Measurements from ENCODE around the gene PANK4. TPM values are rescaled to one million over a fixed set of nuclear protein-coding genes. Genes with fewer than 3 reads are reported as not detected.
A peak's percentile ranks its signal among the peaks of the same experiment; 100 is the strongest.

Gene PANK4
- total and polyA plus RNA-seq, 4 donors, result 6.2 to 26.8 (median 12.6) TPM

DNA sequence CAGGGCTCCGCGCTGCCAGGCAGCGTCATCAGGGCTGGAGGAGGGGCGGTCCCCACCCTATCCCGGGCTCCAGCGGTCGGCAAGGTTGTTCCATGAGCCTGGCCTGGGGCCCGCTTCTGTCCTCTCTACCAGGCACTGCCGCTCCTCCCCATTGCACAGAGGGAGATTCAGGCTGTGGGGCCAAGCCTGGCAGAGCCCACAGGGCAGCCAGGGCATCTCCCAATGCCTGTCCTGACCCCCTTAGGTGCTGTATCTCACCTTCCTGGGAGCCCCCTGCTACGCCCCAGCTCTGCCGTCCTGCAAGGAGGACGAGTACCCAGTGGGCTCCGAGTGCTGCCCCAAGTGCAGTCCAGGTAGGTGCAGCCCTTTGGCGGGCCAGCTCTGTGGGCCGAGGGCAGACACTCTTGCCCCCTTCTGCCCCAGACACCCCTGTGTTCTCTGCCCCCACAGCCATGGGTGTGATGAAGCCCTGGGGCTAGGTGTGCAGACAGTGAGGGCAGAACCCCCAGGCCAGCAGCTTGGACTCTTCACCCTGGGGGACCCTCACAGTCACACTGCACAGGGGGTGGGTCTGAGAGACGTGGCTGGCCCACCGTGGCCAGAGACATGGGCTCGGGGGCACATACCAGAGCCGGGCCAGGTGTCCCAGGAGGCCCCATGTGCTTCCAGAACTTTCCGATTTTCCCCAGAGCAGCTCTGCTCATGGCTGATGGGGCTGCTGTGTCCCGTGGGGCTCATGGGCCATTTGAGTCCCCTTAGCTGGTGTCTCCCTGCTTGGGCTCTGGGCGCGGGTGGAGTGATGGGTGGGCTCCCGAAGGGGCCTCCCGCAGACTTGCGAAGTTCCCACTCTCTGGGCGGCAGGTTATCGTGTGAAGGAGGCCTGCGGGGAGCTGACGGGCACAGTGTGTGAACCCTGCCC, 31.3 kb upstream of the PANK4 start:
- H3K4me3 ChIP-seq (ENCODE audit: low read depth in 1 of 3, low read length in 3 of 3), result peak overlapping the region; percentile 54 to 83 (median 71)
- peaks cover 7 to 27% (median 19%) of the 10 kb centered on the region in 4 donors for H3K4me1 ChIP-seq (ENCODE audit: control insufficient read depth in 4 of 4, insufficient read depth in 4 of 4, low read length in 3 of 4)
- H3K27ac ChIP-seq (ENCODE audit: low read depth in 1 of 2, low read length in 2 of 2), result peak overlapping the region; percentile 83 to 96
- H3K9me3 ChIP-seq (ENCODE audit: control insufficient read depth in 4 of 4, low read length in 3 of 4), result no peaks in the 10 kb centered on the region
- TF ChIP-seq SP1 (IDR thresholded peaks at IDR 0.05) (peak; percentile 17), RAD21 (IDR thresholded peaks at IDR 0.05) (peak in 1 of 2 donors; percentile 15)
- TF ChIP-seq, protein P1, sequence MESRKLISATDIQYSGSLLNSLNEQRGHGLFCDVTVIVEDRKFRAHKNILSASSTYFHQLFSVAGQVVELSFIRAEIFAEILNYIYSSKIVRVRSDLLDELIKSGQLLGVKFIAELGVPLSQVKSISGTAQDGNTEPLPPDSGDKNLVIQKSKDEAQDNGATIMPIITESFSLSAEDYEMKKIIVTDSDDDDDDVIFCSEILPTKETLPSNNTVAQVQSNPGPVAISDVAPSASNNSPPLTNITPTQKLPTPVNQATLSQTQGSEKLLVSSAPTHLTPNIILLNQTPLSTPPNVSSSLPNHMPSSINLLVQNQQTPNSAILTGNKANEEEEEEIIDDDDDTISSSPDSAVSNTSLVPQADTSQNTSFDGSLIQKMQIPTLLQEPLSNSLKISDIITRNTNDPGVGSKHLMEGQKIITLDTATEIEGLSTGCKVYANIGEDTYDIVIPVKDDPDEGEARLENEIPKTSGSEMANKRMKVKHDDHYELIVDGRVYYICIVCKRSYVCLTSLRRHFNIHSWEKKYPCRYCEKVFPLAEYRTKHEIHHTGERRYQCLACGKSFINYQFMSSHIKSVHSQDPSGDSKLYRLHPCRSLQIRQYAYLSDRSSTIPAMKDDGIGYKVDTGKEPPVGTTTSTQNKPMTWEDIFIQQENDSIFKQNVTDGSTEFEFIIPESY (IDR thresholded peaks at IDR 0.05), result no peak
- H3K27me3 ChIP-seq (ENCODE audit: control insufficient read depth in 4 of 4, insufficient read depth in 4 of 4, low read length in 3 of 4), result no peaks in the 10 kb centered on the region
- WGBS, result 76% methylated on average over 30 of the region's 30 CpGs
- peak overlapping the region; percentile 85 to 99 for H3K9ac ChIP-seq (ENCODE audit: low read depth in 1 of 2, low read length in 2 of 2)
- DNase-seq (ENCODE audit: low spot score), result no peak
- peaks cover 8 to 25% (median 11%) of the 10 kb centered on the region in 4 donors for H3K36me3 ChIP-seq (ENCODE audit: control insufficient read depth in 4 of 4, insufficient read depth in 3 of 4, low read depth in 1 of 4, low read length in 3 of 4)

DNA sequence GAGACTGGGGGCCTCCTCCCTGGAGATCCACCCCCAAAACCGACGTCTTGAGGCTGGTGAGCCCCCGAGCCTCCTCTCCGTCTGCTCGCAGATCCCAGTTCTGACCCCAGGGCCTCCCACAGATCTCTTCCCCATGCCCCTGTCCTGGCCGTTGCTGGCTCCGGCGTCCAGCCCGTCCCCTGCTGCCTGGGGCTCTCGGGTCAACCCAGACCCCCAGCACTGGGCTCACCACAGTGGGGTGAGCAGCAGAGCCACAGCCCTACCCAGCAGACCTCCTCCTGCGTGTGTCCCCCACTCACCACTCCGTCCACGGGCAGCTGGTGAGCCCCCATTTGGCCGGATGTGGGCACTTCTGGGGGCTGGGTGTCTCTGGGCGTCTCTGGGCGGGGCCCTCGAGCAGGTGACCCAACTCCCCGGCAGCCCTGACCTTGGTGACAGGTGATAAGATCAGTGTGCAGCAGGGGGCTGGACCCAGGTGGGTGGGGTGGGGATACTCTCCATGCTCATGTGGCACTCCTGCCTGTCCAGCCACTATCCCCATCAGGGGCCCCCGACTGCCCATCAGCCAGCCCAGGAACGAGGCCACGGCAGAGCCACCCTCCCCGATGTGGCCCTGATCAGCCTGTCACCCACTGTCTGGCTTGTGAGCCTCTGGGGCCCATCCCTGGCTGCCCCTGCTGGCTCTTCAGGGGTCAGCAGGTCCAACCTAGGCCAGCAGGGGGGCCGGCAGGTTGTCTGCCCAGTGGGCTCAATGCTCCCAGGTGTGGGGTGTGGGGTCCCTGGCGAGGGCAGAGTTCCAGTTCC, 30.5 kb upstream of the PANK4 start:
- Histone ChIP-seq H3K27ac (ENCODE audit: low read depth in 1 of 2, low read length in 2 of 2) (peak overlapping the region; percentile 83 to 96), H3K9me3 (ENCODE audit: control insufficient read depth in 4 of 4, low read length in 3 of 4) (no peaks in the 10 kb centered on the region), H3K27me3 (ENCODE audit: control insufficient read depth in 4 of 4, insufficient read depth in 4 of 4, low read length in 3 of 4) (no peaks in the 10 kb centered on the region), H3K4me1 (ENCODE audit: control insufficient read depth in 4 of 4, insufficient read depth in 4 of 4, low read length in 3 of 4) (peaks cover 7 to 27% (median 19%) of the 10 kb centered on the region in 4 donors), H3K9ac (ENCODE audit: low read depth in 1 of 2, low read length in 2 of 2) (peak overlapping the region; percentile 85 to 99), H3K4me3 (ENCODE audit: low read depth in 1 of 3, low read length in 3 of 3) (peak overlapping the region; percentile 54 to 83 (median 71)), H3K36me3 (ENCODE audit: control insufficient read depth in 4 of 4, insufficient read depth in 3 of 4, low read depth in 1 of 4, low read length in 3 of 4) (peaks cover 6 to 19% (median 11%) of the 10 kb centered on the region in 4 donors)
- no peak for DNase-seq (ENCODE audit: low spot score)
- TF ChIP-seq HNF4A (conservative IDR thresholded peaks at IDR 0.05) (no peak), FOXA2 (IDR thresholded peaks at IDR 0.05) (no peak), YY1 (IDR thresholded peaks at IDR 0.05) (peak; percentile 80), HNF4G (IDR thresholded peaks at IDR 0.05) (no peak), RXRA (IDR thresholded peaks at IDR 0.05) (peak in 1 of 2 donors; percentile 6), SP1 (IDR thresholded peaks at IDR 0.05) (no peak), RAD21 (IDR thresholded peaks at IDR 0.05) (no peak), NR2F2 (IDR thresholded peaks at IDR 0.05) (no peak)
- TF ChIP-seq, protein P1 (IDR thresholded peaks at IDR 0.05), result no peak
- TF ChIP-seq, protein P2, sequence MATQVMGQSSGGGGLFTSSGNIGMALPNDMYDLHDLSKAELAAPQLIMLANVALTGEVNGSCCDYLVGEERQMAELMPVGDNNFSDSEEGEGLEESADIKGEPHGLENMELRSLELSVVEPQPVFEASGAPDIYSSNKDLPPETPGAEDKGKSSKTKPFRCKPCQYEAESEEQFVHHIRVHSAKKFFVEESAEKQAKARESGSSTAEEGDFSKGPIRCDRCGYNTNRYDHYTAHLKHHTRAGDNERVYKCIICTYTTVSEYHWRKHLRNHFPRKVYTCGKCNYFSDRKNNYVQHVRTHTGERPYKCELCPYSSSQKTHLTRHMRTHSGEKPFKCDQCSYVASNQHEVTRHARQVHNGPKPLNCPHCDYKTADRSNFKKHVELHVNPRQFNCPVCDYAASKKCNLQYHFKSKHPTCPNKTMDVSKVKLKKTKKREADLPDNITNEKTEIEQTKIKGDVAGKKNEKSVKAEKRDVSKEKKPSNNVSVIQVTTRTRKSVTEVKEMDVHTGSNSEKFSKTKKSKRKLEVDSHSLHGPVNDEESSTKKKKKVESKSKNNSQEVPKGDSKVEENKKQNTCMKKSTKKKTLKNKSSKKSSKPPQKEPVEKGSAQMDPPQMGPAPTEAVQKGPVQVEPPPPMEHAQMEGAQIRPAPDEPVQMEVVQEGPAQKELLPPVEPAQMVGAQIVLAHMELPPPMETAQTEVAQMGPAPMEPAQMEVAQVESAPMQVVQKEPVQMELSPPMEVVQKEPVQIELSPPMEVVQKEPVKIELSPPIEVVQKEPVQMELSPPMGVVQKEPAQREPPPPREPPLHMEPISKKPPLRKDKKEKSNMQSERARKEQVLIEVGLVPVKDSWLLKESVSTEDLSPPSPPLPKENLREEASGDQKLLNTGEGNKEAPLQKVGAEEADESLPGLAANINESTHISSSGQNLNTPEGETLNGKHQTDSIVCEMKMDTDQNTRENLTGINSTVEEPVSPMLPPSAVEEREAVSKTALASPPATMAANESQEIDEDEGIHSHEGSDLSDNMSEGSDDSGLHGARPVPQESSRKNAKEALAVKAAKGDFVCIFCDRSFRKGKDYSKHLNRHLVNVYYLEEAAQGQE (IDR thresholded peaks at IDR 0.05), result no peak
- TF ChIP-seq, protein P3, sequence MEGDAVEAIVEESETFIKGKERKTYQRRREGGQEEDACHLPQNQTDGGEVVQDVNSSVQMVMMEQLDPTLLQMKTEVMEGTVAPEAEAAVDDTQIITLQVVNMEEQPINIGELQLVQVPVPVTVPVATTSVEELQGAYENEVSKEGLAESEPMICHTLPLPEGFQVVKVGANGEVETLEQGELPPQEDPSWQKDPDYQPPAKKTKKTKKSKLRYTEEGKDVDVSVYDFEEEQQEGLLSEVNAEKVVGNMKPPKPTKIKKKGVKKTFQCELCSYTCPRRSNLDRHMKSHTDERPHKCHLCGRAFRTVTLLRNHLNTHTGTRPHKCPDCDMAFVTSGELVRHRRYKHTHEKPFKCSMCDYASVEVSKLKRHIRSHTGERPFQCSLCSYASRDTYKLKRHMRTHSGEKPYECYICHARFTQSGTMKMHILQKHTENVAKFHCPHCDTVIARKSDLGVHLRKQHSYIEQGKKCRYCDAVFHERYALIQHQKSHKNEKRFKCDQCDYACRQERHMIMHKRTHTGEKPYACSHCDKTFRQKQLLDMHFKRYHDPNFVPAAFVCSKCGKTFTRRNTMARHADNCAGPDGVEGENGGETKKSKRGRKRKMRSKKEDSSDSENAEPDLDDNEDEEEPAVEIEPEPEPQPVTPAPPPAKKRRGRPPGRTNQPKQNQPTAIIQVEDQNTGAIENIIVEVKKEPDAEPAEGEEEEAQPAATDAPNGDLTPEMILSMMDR (IDR thresholded peaks at IDR 0.05; ENCODE audit: low read depth, low read length, missing input control), result no peak
- 6% methylated on average over 24 of the region's 24 CpGs for WGBS

All from liver (tissue), 9 donors.